ENCODE measurements around the gene CRPPA. TPM values are rescaled to one million over a fixed set of nuclear protein-coding genes. Genes with fewer than 3 reads are reported as not detected.

The CRPPA gene
- total RNA-seq, 1 experiment from 2014 or later = 2.4 TPM

DNA sequence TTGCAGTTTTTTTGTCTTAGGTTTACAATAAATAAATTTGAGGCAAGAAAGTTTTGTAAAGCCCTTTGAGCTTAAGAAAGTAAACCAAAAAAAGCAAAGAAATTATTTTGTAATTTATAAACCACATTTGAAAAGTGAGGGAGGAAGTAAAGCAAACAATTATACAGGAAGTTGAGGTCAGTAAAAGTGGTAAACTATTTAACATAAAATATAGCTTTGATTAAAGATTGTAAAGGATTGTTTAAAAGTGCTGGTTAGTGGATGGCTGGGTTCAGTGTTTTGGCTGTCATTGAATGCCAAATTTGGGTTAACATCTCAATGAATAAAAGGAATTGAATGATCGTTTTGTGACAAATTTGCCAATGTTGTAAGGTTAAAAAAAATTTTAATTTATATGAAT lies 34.3 kb upstream of the CRPPA start:
- Histone ChIP-seq H3K27ac (ENCODE audit: low read length) (no peak overlapping the region), H3K4me3 (ENCODE audit: low read depth in 2 of 2, low read length in 2 of 2) (no peak overlapping the region), H3K36me3 (ENCODE audit: control insufficient read depth, insufficient read depth, low read length) (no peaks in the 10 kb centered on the region), H3K9me3 (ENCODE audit: control insufficient read depth, insufficient read depth, low read depth, low read length) (no peaks in the 10 kb centered on the region), H3K27me3 (ENCODE audit: control insufficient read depth, insufficient read depth, low read length) (no peaks in the 10 kb centered on the region), H3K4me1 (ENCODE audit: control insufficient read depth, insufficient read depth, low read length) (no peaks in the 10 kb centered on the region)
- in situ Hi-C loops (cut with HindIII; ENCODE audit: low pct_unique_long_range_greater_than_20kb, low sequenced_read_pairs) = no loop called here
- POLR2A ChIA-PET = no interaction called here
- intact Hi-C loops (cut with micrococcal nuclease; ENCODE audit: unreplicated experiment) = no loop called here
- BruUV-seq (replicated peaks) = no TSS peak
- ATAC-seq (no peak), DNase-seq (ENCODE audit: low read depth, low spot score) (no peak)
- TF ChIP-seq, protein P1, sequence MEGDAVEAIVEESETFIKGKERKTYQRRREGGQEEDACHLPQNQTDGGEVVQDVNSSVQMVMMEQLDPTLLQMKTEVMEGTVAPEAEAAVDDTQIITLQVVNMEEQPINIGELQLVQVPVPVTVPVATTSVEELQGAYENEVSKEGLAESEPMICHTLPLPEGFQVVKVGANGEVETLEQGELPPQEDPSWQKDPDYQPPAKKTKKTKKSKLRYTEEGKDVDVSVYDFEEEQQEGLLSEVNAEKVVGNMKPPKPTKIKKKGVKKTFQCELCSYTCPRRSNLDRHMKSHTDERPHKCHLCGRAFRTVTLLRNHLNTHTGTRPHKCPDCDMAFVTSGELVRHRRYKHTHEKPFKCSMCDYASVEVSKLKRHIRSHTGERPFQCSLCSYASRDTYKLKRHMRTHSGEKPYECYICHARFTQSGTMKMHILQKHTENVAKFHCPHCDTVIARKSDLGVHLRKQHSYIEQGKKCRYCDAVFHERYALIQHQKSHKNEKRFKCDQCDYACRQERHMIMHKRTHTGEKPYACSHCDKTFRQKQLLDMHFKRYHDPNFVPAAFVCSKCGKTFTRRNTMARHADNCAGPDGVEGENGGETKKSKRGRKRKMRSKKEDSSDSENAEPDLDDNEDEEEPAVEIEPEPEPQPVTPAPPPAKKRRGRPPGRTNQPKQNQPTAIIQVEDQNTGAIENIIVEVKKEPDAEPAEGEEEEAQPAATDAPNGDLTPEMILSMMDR (IDR thresholded peaks at IDR 0.05) = no peak
- TF ChIP-seq TCF7L2 (IDR thresholded peaks at IDR 0.05; ENCODE audit: low read depth, low read length) (no peak), POLR2AphosphoS5 (IDR thresholded peaks at IDR 0.05; ENCODE audit: low read depth, low read length) (no peak), SIN3A (IDR thresholded peaks at IDR 0.05; ENCODE audit: borderline replicate concordance, insufficient read depth, low read depth, low read length) (no peak)
- TF ChIP-seq, protein P2, sequence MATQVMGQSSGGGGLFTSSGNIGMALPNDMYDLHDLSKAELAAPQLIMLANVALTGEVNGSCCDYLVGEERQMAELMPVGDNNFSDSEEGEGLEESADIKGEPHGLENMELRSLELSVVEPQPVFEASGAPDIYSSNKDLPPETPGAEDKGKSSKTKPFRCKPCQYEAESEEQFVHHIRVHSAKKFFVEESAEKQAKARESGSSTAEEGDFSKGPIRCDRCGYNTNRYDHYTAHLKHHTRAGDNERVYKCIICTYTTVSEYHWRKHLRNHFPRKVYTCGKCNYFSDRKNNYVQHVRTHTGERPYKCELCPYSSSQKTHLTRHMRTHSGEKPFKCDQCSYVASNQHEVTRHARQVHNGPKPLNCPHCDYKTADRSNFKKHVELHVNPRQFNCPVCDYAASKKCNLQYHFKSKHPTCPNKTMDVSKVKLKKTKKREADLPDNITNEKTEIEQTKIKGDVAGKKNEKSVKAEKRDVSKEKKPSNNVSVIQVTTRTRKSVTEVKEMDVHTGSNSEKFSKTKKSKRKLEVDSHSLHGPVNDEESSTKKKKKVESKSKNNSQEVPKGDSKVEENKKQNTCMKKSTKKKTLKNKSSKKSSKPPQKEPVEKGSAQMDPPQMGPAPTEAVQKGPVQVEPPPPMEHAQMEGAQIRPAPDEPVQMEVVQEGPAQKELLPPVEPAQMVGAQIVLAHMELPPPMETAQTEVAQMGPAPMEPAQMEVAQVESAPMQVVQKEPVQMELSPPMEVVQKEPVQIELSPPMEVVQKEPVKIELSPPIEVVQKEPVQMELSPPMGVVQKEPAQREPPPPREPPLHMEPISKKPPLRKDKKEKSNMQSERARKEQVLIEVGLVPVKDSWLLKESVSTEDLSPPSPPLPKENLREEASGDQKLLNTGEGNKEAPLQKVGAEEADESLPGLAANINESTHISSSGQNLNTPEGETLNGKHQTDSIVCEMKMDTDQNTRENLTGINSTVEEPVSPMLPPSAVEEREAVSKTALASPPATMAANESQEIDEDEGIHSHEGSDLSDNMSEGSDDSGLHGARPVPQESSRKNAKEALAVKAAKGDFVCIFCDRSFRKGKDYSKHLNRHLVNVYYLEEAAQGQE (IDR thresholded peaks at IDR 0.05; ENCODE audit: insufficient read depth in 1 of 2, low read depth in 2 of 2, low read length in 1 of 2) = no peak
- CTCF ChIA-PET = no interaction called here

DNA sequence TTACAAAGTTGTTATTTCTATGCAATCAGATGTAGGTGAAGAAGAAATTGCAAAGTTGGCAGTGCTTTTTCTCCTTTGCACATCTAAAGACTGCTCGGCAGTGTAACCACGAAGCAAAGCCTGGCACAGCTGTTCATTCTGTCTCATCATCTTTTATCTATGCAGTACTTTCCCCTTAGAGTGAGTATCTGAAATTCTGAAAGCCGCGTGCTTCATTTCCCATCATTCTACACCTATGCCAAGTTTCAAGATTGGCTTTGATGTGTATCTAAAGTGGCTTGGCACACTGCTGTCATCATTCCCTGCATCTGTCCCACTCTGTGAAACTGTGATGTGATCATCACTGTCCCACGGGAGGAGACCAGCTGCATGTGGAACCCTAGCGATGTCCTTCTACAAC lies 29.0 kb upstream of the CRPPA start:
- no peaks in the 10 kb centered on the region for H3K36me3 ChIP-seq (ENCODE audit: control insufficient read depth, insufficient read depth, low read length)
- ChIA-PET POLR2A (no interaction called here), CTCF (no interaction called here)
- TF ChIP-seq POLR2AphosphoS5 (IDR thresholded peaks at IDR 0.05; ENCODE audit: low read depth, low read length) = no peak
- TF ChIP-seq TCF7L2 (IDR thresholded peaks at IDR 0.05; ENCODE audit: low read depth, low read length) = no peak
- TF ChIP-seq, protein P2 (IDR thresholded peaks at IDR 0.05; ENCODE audit: insufficient read depth in 1 of 2, low read depth in 2 of 2, low read length in 1 of 2) = no peak
- TF ChIP-seq SIN3A (IDR thresholded peaks at IDR 0.05; ENCODE audit: borderline replicate concordance, insufficient read depth, low read depth, low read length) = no peak
- TF ChIP-seq, protein P1 (IDR thresholded peaks at IDR 0.05) = no peak
- no TSS peak for BruUV-seq (replicated peaks)
- ATAC-seq (no peak; the same call in 1 of the 2 replicates), DNase-seq (ENCODE audit: low read depth, low spot score) (no peak)
- in situ Hi-C loops (cut with HindIII; ENCODE audit: low pct_unique_long_range_greater_than_20kb, low sequenced_read_pairs) = no loop called here
- no peaks in the 10 kb centered on the region for H3K4me1 ChIP-seq (ENCODE audit: control insufficient read depth, insufficient read depth, low read length)
- H3K9me3 ChIP-seq (ENCODE audit: control insufficient read depth, insufficient read depth, low read depth, low read length) = no peaks in the 10 kb centered on the region
- no peak overlapping the region for H3K27ac ChIP-seq (ENCODE audit: low read length)
- no peaks in the 10 kb centered on the region for H3K27me3 ChIP-seq (ENCODE audit: control insufficient read depth, insufficient read depth, low read length)
- no peak overlapping the region for H3K4me3 ChIP-seq (ENCODE audit: low read depth in 2 of 2, low read length in 2 of 2)
- intact Hi-C loops (cut with micrococcal nuclease; ENCODE audit: unreplicated experiment) = no loop called here
